HG03565 (cell line): ENCODE data around the gene AVL9.

ENCODE experiments used
- ATAC-seq: cut with Tn5 transposase; IDR thresholded peaks from one replicate; pipeline ENCODE4 v1.9.1; 2021; ENCODE audit warnings: mild to moderate bottlenecking, moderate library complexity; ENCODE audit not compliant: unreplicated experiment

The AVL9 gene

DNA sequence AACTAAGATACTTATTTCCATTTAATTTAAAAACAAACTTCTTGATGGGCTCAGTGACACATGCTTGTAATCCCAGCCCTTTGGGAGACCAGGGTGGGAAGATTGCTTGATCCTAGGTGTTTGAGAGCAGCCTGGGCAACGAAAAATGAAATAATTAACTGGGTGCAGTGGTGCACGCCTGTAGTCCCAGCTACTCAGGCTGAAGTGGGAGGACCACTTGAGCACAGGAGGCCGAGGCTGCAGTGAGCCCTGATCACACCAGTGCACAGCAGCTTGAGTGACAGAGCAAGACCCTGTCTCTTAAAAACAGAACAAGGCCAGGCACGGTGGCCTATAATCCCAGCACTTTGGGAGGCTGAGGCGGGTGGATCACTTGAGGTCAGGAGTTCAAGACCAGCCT lies 37.4 kb downstream of the AVL9 start:
- no peak for ATAC-seq

DNA sequence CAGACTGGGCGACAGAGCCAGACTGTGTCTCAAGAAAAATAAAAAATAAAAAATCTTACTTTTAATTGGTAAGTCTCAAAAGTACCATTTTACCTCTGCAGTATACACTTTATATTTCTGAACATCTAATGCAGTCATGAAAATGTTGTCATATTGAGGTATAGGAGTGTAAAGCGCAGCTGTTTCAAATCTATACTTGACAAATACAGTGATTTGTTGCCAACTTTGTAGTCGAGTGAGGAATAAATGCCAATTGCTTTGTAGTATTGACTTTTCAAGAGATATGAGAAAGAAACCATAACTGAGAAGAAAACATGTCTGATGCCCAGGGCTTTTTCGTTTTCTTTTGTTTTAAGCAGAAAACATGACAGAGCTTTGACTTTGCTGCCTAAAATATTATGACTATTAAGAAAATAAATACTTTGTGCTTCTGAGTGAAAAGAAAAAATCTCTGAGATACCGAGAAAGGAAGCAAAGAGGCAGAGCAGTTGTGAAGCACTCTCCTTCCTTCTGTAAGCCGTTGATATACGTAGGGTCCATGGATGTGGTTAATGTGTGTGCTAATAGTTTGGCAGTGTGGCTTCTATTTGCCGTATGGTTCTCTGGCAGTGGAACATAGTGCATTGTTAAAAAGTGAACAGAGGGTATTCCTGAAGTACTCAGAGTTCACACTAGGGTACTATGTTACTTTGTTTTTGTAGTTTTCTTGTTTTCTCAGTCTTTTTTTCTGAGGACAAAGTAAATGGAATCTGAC lies 38.2 kb downstream of the AVL9 start:
- ATAC-seq: no peak

DNA sequence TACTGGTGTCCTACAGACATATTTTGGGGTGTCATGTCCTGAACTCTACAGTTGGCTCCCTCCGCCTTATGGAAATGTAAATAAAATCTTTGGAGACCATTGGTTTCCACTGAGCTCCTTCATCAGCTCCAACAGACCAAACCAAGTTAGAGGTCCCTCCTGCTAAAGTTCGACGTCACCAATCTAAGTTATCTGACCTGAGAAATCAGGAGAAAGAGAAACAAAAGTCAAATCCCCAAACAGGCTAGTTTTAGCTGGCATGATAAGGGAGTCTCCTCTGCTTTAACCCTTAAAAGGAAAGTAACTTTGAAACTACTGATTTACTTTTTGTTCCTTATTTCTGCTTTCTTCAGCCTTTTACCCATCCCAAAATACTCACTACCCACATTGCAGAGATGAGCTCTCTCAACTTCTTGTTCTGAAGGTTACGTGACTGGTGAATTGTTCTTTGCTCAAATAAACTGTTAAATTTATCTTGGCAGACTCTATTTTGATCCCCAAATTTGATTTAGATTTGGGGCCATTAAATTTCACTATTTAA lies 39.9 kb downstream of the AVL9 start:
- no peak for ATAC-seq

DNA sequence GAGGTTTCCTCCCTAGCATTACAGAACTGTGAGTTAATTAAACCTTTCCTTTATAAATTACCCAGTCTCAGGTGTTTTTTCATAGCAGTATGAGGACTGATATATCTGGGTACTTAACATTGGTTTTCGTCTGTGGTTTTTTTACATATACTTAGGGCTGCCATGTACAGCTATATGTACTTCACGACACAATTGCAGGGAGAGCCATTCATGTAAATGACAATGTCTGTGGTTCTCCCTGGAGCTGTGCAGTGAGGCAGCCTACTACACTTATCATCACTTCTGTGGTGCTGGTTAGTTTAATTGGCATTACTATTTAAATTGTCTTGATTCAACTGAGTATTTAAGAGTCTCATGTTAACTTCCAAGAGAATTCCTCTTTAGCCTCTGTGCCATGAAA lies 40.7 kb downstream of the AVL9 start:
- ATAC-seq: no peak

DNA sequence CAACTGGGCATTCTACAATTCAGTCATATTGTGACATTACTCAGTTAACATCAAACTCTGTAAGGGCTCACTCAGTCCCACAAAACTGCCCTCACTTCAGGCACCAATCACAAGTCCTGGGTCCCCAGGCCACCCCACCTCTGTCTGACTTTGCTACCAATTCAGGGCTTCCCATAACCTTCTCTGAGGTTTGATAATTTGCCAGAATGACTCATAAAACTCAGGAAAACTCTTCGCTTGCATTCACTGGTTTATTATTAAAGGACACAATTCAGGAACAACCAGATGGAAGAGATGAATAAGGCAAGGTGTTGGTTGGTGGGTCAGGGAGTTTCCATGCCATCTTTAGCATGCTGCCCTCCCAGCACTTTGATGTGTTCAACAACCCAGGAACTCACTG lies 41.3 kb downstream of the AVL9 start:
- ATAC-seq: no peak

DNA sequence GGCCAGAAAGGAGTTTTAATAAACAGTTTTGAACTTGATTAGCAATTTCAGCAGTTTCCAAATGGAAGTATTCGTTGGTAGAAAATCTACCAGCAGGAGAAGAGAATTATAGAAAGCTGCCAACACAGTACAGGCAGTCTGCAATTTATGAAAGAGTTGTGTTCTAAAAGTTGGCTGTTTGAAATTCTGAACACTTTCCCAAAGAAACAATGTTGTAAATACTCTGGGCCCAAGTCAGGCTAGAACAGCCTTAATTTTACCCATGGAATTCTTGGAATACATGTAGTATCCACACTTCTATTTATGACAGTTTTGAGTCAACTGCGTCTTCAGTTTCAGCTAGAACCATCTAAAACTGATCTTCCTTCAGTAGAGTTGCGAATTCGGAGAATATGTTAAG lies 42.5 kb downstream of the AVL9 start:
- no peak for ATAC-seq

DNA sequence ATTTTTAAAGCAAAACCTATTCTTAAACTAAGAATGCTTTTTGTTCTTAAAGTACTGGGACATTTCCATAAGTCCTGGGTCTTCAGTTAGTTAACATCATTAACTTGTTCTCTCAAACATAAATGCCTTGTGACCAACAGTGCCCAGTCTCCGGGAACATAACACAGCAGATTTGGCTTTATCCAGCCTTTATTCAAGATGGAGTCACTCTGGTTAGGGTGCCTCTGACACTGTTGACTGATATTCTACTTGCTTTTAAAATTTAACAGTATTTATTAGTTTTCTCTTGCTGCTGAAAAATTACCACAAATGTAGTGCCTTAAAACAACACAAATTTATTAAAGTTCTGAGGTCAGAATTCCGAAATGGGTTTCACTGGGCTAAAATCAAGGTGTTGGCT lies 44.1 kb downstream of the AVL9 start:
- ATAC-seq: no peak

DNA sequence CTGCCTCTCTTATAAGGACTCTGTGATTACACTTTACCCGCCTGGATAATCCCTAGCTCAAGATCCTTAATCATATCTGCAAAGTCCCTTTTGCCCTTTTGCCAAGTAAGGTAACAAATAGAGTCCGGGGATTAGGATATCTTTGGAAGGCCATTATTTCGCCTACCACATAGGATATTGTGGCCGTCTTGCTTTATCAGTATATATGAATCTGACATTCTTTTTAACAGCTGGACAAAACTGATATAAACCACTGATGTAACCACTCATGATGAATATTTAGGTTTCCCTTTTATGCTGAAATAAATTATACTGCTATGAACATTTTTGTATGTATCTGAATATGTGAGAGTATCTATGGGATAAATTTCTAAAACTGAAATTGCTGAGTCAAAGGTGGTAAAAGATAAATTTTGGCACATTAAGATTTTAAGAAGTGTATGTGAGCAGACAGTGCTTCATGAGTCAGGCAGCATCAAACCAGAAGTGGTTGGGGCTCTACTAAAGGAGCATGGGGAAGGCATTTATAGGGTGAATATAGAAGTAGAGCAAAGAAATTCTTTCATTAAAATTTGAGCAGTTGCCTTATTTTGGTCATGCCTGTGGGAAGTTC lies 44.7 kb downstream of the AVL9 start:
- ATAC-seq: no peak

DNA sequence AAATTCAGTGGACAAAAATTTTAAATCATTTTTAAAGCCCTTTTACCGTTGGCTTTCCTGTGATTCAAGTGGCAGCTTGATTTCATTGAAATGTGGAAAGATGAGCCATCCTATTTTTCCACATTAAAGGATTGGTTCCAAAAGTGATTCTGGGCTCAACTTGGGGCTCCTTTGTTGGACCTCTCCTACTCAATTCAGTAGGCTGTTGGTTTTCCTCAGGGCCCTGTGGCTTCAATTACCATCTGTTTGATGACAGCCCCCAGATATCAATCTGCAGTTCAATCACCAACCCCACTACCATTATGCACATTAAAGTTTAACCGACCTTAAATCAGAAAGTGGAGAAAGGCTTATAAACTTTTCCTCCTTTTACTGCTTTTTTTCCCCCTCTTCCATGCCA lies 47.3 kb downstream of the AVL9 start:
- ATAC-seq: no peak

DNA sequence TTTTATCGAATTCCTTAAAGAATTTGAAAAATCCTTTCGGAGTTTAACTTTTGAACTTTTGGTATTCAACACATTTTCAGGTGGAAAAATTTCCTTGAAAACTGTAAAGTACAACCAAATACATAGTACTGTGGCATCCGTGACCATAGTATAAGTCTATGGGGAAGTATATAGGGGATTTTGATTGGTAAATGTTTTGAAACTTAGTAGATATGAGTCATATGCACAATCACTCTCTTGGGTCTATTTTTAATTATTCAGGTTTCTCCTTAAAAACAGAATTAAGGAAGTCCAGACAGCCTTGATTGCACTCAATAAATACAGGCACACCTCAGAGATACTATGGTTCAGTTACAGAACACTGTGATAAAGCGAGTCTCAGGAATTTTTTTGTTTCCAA lies 64.2 kb downstream of the AVL9 start:
- no peak for ATAC-seq

DNA sequence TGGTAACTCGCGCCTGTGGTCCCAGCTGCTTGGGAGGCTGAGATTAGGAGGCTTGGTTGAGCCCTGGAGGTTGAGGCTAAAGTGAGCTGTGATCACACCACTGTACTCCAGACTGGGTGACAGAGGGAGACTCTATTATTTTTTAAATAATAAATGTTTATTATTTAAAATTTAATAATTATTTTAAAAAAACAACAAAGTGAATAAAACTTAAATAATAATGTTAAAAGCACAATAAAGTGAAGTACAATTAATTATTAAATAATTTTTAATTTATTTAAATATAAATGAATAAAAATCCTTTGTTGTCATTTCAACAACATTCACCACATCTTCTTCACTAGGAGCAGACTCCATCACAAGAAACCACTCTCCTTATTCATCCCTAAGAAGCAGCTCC lies 64.8 kb downstream of the AVL9 start:
- ATAC-seq: no peak

DNA sequence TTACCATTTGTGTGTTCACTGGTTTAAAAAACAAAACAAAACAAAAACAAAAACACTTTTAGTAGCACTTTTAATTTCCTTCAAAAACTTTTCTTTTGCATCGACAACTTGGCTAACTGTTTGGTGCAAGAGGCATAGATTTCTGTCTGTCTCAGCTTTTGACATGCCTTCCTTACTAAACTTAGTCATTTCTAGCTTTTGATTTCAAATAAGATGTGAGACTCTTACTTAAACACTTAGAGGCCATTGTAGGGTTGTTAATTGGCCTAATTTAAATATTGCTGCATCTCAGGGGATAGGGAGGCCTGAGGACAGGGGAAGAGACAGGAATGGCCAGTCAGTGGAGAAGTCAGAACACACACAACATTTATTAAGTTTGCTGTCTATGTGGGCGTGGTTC lies 66.3 kb downstream of the AVL9 start:
- no peak for ATAC-seq

DNA sequence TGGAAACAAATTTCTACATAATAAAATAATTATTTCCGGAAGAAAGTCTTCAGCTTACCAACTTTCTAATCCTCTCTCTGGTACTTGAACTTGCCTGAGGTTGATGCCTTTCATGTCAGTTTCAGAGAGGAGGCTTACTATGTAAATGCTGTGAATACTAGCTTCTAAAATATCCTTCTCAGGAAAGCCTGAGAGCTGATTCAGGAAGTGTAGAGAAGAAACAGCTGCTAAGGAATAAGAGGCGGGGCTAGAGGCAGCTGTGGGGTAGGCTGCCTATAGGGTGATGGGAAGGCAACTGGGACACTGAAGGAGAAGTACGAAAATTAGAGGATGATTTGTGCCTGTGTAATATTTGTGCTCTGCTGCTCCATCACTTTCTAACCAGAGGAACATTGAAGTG lies 69.3 kb downstream of the AVL9 start:
- ATAC-seq: no peak

DNA sequence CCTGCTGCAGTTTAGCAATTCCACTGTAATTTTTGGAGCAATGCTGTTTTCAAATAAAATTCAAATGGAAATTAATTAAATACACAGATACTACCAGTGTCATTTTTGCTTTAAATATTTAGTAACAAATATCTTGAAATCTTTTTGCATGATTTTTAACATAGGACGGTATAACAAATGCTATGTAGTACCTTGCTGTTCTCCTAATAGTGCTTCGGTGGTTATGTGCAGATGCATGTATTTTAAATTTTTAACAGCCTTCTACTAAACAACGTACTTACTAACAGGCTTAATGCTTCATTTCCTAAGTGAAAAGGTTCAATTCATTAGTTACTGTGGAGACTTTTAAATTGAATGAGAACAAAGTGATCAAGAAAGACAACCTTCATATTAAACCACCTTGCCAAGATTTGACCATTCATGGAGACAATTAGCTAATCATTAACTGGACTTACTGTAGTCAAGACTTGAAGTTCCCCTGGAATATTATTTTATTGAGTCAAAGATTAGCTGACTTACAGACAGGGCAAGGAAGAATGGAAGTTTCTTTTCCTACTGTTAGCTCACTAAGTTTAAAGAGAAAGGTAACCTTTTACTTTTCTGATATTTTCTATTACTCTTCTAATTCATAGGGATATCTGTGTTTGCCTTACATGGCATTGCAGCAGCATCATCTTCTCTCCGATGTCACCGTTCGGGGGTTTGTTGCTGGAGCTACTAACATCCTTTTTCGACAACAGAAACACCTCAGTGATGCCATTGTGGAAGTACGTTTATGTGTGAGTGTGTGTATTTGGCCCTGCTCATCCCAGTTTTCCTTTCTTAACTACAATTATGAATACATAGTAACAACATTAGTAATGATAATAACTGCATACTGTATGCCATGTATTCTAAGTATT lies 74.3 kb downstream of the AVL9 start:
- no peak for ATAC-seq

DNA sequence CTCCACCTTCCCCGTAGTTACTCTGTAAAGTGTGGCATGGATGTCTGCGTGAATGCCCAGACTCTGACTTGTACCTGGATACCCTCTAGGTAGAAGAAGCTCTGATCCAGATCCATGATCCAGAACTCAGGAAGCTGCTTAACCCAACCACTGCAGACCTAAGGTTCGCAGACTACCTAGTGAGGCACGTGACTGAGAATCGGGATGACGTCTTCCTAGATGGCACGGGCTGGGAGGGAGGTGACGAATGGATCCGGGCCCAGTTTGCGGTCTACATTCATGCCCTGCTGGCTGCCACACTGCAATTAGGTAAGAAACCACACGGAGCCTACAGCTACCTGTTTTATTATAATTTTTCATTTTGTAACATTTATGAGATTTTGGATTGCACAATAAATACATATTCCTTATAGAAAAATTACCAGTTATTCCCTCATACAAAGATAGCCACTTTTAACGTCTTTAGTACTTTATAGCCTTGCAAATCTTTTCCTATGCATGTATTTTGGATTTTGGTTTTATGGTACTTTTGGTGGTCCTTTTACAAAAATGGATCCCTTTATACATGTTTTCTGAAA lies 77.9 kb downstream of the AVL9 start:
- no peak for ATAC-seq

DNA sequence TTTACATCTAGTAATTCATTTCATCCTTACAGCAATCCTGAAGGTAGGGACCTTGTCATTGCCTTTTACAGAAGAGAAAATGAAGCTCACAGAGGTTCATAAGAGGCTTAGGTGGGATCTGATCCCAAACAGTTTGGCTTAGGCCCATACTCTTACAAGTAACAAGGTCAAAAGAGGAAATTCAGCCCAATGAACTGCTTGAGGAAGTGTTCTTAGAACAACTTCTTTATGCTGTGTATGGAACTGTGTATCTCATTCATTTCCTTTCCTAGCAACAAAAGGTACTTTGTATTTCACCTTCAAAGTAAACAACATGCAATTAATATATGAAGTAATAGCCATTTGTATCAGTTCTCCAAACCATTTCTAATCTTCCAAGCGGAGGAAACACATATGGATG lies 79.3 kb downstream of the AVL9 start:
- ATAC-seq: no peak

DNA sequence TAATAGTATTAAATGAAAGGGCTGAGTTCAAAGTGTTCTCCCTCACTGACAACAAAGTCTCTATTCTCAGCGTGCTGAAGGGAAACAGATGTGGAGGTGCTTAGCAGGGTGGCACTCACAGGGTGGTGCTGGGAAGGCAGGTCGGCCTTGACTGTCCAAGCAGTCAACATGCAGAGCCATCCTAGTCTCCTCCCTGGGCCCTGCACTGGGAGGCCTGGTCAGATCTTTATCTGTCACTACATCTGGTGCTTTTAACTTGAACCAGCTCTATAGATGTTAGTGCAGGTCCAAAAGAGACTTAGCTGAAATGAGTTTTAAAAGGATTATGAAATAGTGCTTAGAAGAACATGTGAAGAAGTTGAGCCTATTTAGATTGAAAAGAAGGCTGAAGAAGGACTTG lies 82.1 kb downstream of the AVL9 start:
- ATAC-seq: no peak

DNA sequence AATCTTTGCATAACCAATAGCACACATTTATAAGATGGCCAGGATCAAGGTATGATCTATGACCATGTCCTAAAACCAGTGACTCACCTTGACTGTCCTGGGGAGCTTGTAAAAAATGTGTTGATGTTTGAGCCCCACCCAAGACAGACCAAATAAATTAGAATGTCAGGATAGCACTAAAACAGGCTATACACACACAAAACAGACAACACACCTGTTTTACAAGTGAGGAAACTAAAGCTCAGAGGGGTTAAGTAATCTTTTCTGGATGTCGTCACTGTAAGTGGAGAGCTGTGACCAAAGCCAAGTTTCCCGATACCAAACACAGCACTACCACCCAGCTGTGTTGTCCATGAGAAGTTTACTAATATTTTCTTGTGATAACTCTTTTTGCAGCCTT lies 84.5 kb downstream of the AVL9 start:
- no peak for ATAC-seq

DNA sequence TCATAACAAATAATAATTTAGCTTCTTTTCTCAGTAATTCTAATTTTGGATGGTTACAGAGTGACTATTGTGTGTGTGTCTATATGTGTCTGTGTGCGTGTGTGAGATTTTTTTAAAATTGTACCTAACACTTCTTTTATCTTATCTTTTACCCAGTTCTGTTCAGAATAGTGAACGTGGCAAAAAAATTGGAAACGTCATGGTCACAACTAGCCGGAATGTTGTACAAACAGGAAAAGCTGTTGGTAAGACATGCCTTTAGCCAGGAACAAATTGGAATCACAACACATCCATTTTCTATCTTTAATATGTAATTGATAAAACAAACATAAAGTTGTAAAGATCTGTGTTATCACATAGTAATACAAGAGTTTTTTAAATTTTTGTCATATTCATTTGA lies 85.4 kb downstream of the AVL9 start:
- no peak for ATAC-seq

DNA sequence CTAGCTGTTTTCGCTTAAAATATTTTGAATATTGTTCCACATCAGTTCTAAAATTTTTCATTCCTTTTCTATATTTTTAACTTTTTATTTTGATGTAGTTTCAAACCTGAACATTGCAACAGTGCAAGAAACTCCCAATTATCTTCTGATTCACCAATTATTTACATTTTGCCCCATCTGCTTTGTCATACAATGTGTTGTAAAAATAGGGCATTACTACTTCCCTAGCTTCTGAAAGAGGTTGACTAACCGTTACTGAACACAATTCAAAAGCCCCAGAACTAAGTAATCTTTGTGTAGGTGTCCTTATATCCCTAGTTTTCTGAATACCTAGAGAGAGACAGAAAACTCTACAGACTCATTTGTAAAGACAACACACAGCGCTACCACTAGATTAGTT lies 86.7 kb downstream of the AVL9 start:
- no peak for ATAC-seq

DNA sequence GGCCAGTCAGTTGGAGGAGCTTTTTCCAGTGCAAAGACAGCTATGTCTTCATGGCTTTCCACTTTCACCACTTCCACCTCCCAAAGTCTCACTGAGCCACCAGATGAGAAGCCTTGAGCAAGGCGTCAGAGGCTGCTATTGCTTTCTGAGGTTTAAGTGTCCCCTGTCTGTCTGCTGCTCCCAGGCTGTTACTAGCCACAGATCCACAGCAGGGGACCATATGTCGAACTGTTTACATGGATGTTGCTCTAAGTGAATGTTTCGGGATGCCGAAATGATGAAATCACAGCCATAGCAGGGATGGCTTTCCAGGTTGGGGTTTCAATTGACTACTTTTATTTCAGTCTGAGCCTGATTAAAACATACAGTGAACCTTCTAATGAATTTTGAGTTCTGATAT lies 88.5 kb downstream of the AVL9 start:
- no peak for ATAC-seq
